HG02840 (cell line): ENCODE data around the gene TMEM117.

Experiments used
- ATAC-seq: cut with Tn5 transposase; IDR thresholded peaks from one replicate; pipeline ENCODE4 v1.9.1; 2021; ENCODE audit warnings: mild to moderate bottlenecking, moderate library complexity, moderate number of reproducible peaks; ENCODE audit not compliant: unreplicated experiment, low FRiP score

Gene TMEM117

GRCh38 chr12:44059476-44059875 lies 223.6 kb downstream of the TMEM117 start:
- ATAC-seq: no peak

- ATAC-seq: no peak
These were observed 227.8 kb downstream of the TMEM117 start for GRCh38 chr12:44063671-44064070.

GRCh38 chr12:44076871-44077270 lies 241.0 kb downstream of the TMEM117 start:
- ATAC-seq: no peak

GRCh38 chr12:44077294-44077693 lies 241.4 kb downstream of the TMEM117 start:
- no peak for ATAC-seq

GRCh38 chr12:44078273-44078672 lies 242.4 kb downstream of the TMEM117 start:
- ATAC-seq: no peak

GRCh38 chr12:44088647-44089046 lies 252.8 kb downstream of the TMEM117 start:
- ATAC-seq: no peak

- no peak for ATAC-seq
These were observed 256.2 kb downstream of the TMEM117 start for GRCh38 chr12:44091948-44092606.

GRCh38 chr12:44098786-44099185 lies 262.9 kb downstream of the TMEM117 start:
- ATAC-seq: no peak

- ATAC-seq: no peak
These were observed 263.6 kb downstream of the TMEM117 start for GRCh38 chr12:44099486-44099885.

- no peak for ATAC-seq
These were observed 264.4 kb downstream of the TMEM117 start for GRCh38 chr12:44100264-44100663.

- ATAC-seq: no peak
These were observed 265.6 kb downstream of the TMEM117 start for GRCh38 chr12:44101475-44101874.

GRCh38 chr12:44114906-44115305 lies 279.0 kb downstream of the TMEM117 start:
- ATAC-seq: no peak

- ATAC-seq: no peak
These were observed 281.5 kb downstream of the TMEM117 start for GRCh38 chr12:44117337-44117736.

- no peak for ATAC-seq
These were observed 283.1 kb downstream of the TMEM117 start for GRCh38 chr12:44118946-44119345.

GRCh38 chr12:44126806-44127205 lies 290.9 kb downstream of the TMEM117 start:
- no peak for ATAC-seq

GRCh38 chr12:44127966-44128710 lies 292.3 kb downstream of the TMEM117 start:
- ATAC-seq: no peak

- ATAC-seq: no peak
These were observed 307.3 kb downstream of the TMEM117 start for GRCh38 chr12:44143175-44143574.

- ATAC-seq: no peak
These were observed 313.1 kb downstream of the TMEM117 start for GRCh38 chr12:44148936-44149335.

- no peak for ATAC-seq
These were observed 318.2 kb downstream of the TMEM117 start for GRCh38 chr12:44154128-44154527.

- ATAC-seq: no peak
These were observed 319.5 kb downstream of the TMEM117 start for GRCh38 chr12:44155358-44155757.

GRCh38 chr12:44157359-44157758 lies 321.5 kb downstream of the TMEM117 start:
- no peak for ATAC-seq

- no peak for ATAC-seq
These were observed 322.9 kb downstream of the TMEM117 start for GRCh38 chr12:44158746-44159145.
